CD4-positive, alpha-beta memory T cell (primary cell): ENCODE data around the gene LPCAT1. TPM values are rescaled to one million over a fixed set of nuclear protein-coding genes. Genes with fewer than 3 reads are reported as not detected.
A peak's percentile ranks its signal among the peaks of the same experiment; 100 is the strongest.

Experiments used
- CTCF ChIA-PET: fragments of 350-600 bp; sonication (Branson Sonifier 250); formaldehyde crosslinking; loops from one replicate; lab custom pipeline; 2021; ENCODE audit warnings: inconsistent platforms; ENCODE audit not compliant: partially characterized antibody; lab: Charles Lee
- POLR2A ChIA-PET: fragments of 350-600 bp; sonication (Branson Sonifier 250); formaldehyde crosslinking; loops from one replicate; lab custom pipeline; 2021; ENCODE audit not compliant: partially characterized antibody; lab: Charles Lee
- DNase-seq, 5 donors: peaks; one replicate each; pipeline versions ENCODE4 v3.0.0 to v3.0.0-alpha.2; 2020 to 2022; ENCODE audit warnings: mixed read lengths in 1 of 5
- H3K27ac ChIP-seq: one replicate; pipeline ENCODE4 v1.7.0; 2013; ENCODE audit warnings: low read depth, low read length
- H3K27me3 ChIP-seq: 2 replicates; pipeline ENCODE4 v1.7.0; 2013; ENCODE audit warnings: mild to moderate bottlenecking, low read length, moderate library complexity; ENCODE audit not compliant: insufficient read depth
- H3K36me3 ChIP-seq: 2 replicates; pipeline ENCODE4 v1.7.0; 2013; ENCODE audit warnings: mild to moderate bottlenecking, low read length, moderate library complexity; ENCODE audit not compliant: insufficient read depth
- H3K4me1 ChIP-seq: 2 replicates; pipeline ENCODE4 v1.7.0; 2013; ENCODE audit warnings: mild to moderate bottlenecking, low read length, moderate library complexity; ENCODE audit not compliant: insufficient read depth
- H3K4me3 ChIP-seq, 2 donors: one replicate each; pipeline ENCODE4 v1.7.0; 2013; ENCODE audit warnings: low read length in 2 of 2, mild to moderate bottlenecking in 1 of 2
- H3K9me3 ChIP-seq, 2 donors: one replicate each; pipeline ENCODE4 v1.7.0; 2013; ENCODE audit warnings: low read length in 2 of 2, control low read depth in 1 of 2; ENCODE audit not compliant: control insufficient read depth in 1 of 2
- H3K27ac Mint-ChIP-seq, 7 donors: one replicate each; pipeline ENCODE4 v1.8.0; 2020 to 2021; ENCODE audit warnings: mixed read lengths in 7 of 7, mild to moderate bottlenecking in 6 of 7, inconsistent platforms in 3 of 7, moderate library complexity in 3 of 7
- H3K27me3 Mint-ChIP-seq, 2 donors: one replicate each; pipeline ENCODE4 v1.8.0; 2020 to 2021; ENCODE audit warnings: mixed read lengths in 2 of 2
- H3K36me3 Mint-ChIP-seq, 2 donors: one replicate each; pipeline ENCODE4 v1.8.0; 2020 to 2021; ENCODE audit warnings: mixed read lengths in 2 of 2, inconsistent platforms in 1 of 2, mild to moderate bottlenecking in 1 of 2
- H3K4me1 Mint-ChIP-seq, 4 donors: one replicate each; pipeline ENCODE4 v1.8.0; 2020 to 2021; ENCODE audit warnings: mixed read lengths in 4 of 4, mild to moderate bottlenecking in 1 of 4
- H3K4me3 Mint-ChIP-seq, 8 donors: one replicate each; pipeline ENCODE4 v1.8.0; 2020 to 2021; ENCODE audit warnings: mixed read lengths in 8 of 8, mild to moderate bottlenecking in 7 of 8, moderate library complexity in 6 of 8, inconsistent platforms in 3 of 8
- H3K9me3 Mint-ChIP-seq, 8 donors: one replicate each; pipeline ENCODE4 v1.8.0; 2020 to 2021; ENCODE audit warnings: mixed read lengths in 8 of 8, mild to moderate bottlenecking in 5 of 8, inconsistent platforms in 3 of 8, moderate library complexity in 1 of 8
- intact Hi-C: fragments of 100-400 bp; cut with micrococcal nuclease; formaldehyde crosslinking; loops from one replicate; pipeline ENCODE4 v1.15.1; 2023
- polyA plus RNA-seq, 2 donors: library from polyadenylated mRNA; unstranded; fragments of 300-500 nt; fragmentation: Illumina TruSeq; gene quantifications; one replicate each; pipeline ENCODE4 v1.2.3, GENCODE V29; 2021
- total RNA-seq, 2 experiments: library from RNA; stranded (reverse); gene quantifications; one replicate each; pipeline ENCODE4 v1.2.3, GENCODE V29; 2021

Gene LPCAT1
- total and polyA plus RNA-seq, 4 experiments from 2014 or later: 9.0 to 63.6 (median 47.5) TPM

- DNase-seq: no peak
- Histone ChIP-seq H3K36me3 (no peaks in the 10 kb centered on the region), H3K27me3 (no peaks in the 10 kb centered on the region), H3K9me3 (no peaks in the 10 kb centered on the region), H3K27ac (peak overlapping the region; percentile 70), H3K4me1 (peaks cover 32% of the 10 kb centered on the region), H3K4me3 (peak overlapping the region; percentile 47 to 54)
- Mint-ChIP-seq H3K4me3 (peak overlapping the region; percentile 22 to 76 (median 68)), H3K27ac (peak overlapping the region in 2 of 7 donors; percentile 13 to 75), H3K4me1 (peaks cover 10 to 28% (median 19%) of the 10 kb centered on the region in 4 donors), H3K36me3 (peaks cover 3 to 9% of the 10 kb centered on the region in 2 donors), H3K27me3 (no peaks in the 10 kb centered on the region), H3K9me3 (no peaks in the 10 kb centered on the region)
- POLR2A ChIA-PET: interaction anchor here (1.1 to 4.1 kb wide), 6 partner anchors 8 to 179 kb away, joined by 4 to 36 read pairs (median 4); no protein-coding TSS in a partner anchor
- intact Hi-C loops: loop anchor here (1.0 kb wide), 2 partner anchors 138 to 277 kb away; partner anchors contain the start of gene NDUFS6
- CTCF ChIA-PET: no interaction called here
Observed at GRCh38 chr5:1524481-1524798, 680 bp upstream of the LPCAT1 start.

- Mint-ChIP-seq H3K9me3 (no peaks in the 10 kb centered on the region), H3K27ac (no peak overlapping the region), H3K27me3 (no peaks in the 10 kb centered on the region), H3K4me1 (peaks cover 14 to 38% (median 25%) of the 10 kb centered on the region in 4 donors), H3K4me3 (peak overlapping the region in 5 of 8 donors; percentile 32 to 74 (median 70)), H3K36me3 (peaks cover 3 to 20% of the 10 kb centered on the region in 2 donors)
- intact Hi-C loops: loop anchor here (1.0 kb wide), 1 partner anchor 13 kb away; no protein-coding TSS in a partner anchor
- Histone ChIP-seq H3K36me3 (no peaks in the 10 kb centered on the region), H3K4me3 (peak overlapping the region in 1 of 2 donors; percentile 59), H3K27me3 (no peaks in the 10 kb centered on the region), H3K9me3 (no peaks in the 10 kb centered on the region), H3K4me1 (peaks cover 34% of the 10 kb centered on the region), H3K27ac (peak overlapping the region; percentile 30)
- CTCF ChIA-PET: no interaction called here
- no peak for DNase-seq
- POLR2A ChIA-PET: interaction anchor here (0.7 to 4.1 kb wide), 7 partner anchors 11 to 178 kb away, joined by 3 to 36 read pairs (median 4); no protein-coding TSS in a partner anchor
Observed at GRCh38 chr5:1523480-1523792, 324 bp downstream of the LPCAT1 start.

GRCh38 chr5:1522601-1523479 lies 920 bp downstream of the LPCAT1 start:
- H3K27me3 ChIP-seq: no peaks in the 10 kb centered on the region
- POLR2A ChIA-PET: interaction anchor here (0.7 to 4.1 kb wide), 6 partner anchors 10 to 137 kb away, joined by 3 to 36 read pairs (median 4); no protein-coding TSS in a partner anchor
- intact Hi-C loops: loop anchor here (1.0 kb wide), 1 partner anchor 13 kb away; no protein-coding TSS in a partner anchor
- H3K4me1 Mint-ChIP-seq: peaks cover 14 to 39% (median 26%) of the 10 kb centered on the region in 4 donors
- peak overlapping the region; percentile 30 for H3K27ac ChIP-seq
- peak overlapping the region in 1 of 2 donors; percentile 59 for H3K4me3 ChIP-seq
- peaks cover 40% of the 10 kb centered on the region for H3K4me1 ChIP-seq
- H3K27me3 Mint-ChIP-seq: no peaks in the 10 kb centered on the region
- H3K9me3 ChIP-seq: no peaks in the 10 kb centered on the region
- H3K9me3 Mint-ChIP-seq: no peaks in the 10 kb centered on the region
- CTCF ChIA-PET: interaction anchor here (0.8 kb wide), 1 partner anchor 122 kb away, joined by 3 read pairs; no protein-coding TSS in a partner anchor
- peak overlapping the region; percentile 80 to 92 (median 88) for H3K4me3 Mint-ChIP-seq
- peaks cover 3 to 20% of the 10 kb centered on the region in 2 donors for H3K36me3 Mint-ChIP-seq
- H3K36me3 ChIP-seq: no peaks in the 10 kb centered on the region
- DNase-seq: no peak
- peak overlapping the region in 6 of 7 donors; percentile 48 to 90 (median 68) for H3K27ac Mint-ChIP-seq

GRCh38 chr5:1521671-1522600 lies 1.8 kb downstream of the LPCAT1 start:
- intact Hi-C loops: no loop called here
- CTCF ChIA-PET: interaction anchor here (0.8 kb wide), 1 partner anchor 123 kb away, joined by 3 read pairs; no protein-coding TSS in a partner anchor
- Histone ChIP-seq H3K4me1 (peaks cover 49% of the 10 kb centered on the region), H3K36me3 (no peaks in the 10 kb centered on the region), H3K27ac (peak overlapping the region; percentile 9), H3K4me3 (peak overlapping the region in 1 of 2 donors; percentile 59), H3K27me3 (no peaks in the 10 kb centered on the region), H3K9me3 (no peaks in the 10 kb centered on the region)
- peak overlapping the region in 6 of 7 donors; percentile 4 to 90 (median 76) for H3K27ac Mint-ChIP-seq
- H3K36me3 Mint-ChIP-seq: peaks cover 3 to 23% of the 10 kb centered on the region in 2 donors
- H3K4me3 Mint-ChIP-seq: peak overlapping the region; percentile 80 to 92 (median 88)
- no peak for DNase-seq
- POLR2A ChIA-PET: interaction anchor here (1.2 to 4.1 kb wide), 3 partner anchors 10 to 136 kb away, joined by 3 to 36 read pairs (median 24); no protein-coding TSS in a partner anchor
- H3K4me1 Mint-ChIP-seq: peaks cover 15 to 42% (median 28%) of the 10 kb centered on the region in 4 donors
- H3K9me3 Mint-ChIP-seq: no peaks in the 10 kb centered on the region
- H3K27me3 Mint-ChIP-seq: no peaks in the 10 kb centered on the region

- H3K27ac ChIP-seq: no peak overlapping the region
- H3K36me3 ChIP-seq: no peaks in the 10 kb centered on the region
- no peak overlapping the region for H3K4me3 ChIP-seq
- H3K9me3 ChIP-seq: no peaks in the 10 kb centered on the region
- POLR2A ChIA-PET: interaction anchor here (1.2 to 4.1 kb wide), 3 partner anchors 9 to 135 kb away, joined by 3 to 36 read pairs (median 24); no protein-coding TSS in a partner anchor
- DNase-seq: no peak
- Mint-ChIP-seq H3K36me3 (peaks cover 3 to 32% of the 10 kb centered on the region in 2 donors), H3K4me1 (peaks cover 15 to 52% (median 34%) of the 10 kb centered on the region in 4 donors), H3K9me3 (no peaks in the 10 kb centered on the region), H3K27me3 (no peaks in the 10 kb centered on the region), H3K4me3 (peak overlapping the region; percentile 29 to 92 (median 56)), H3K27ac (peak overlapping the region in 5 of 7 donors; percentile 4 to 87 (median 46))
- H3K27me3 ChIP-seq: no peaks in the 10 kb centered on the region
- CTCF ChIA-PET: no interaction called here
- intact Hi-C loops: no loop called here
- H3K4me1 ChIP-seq: peaks cover 58% of the 10 kb centered on the region
Observed at GRCh38 chr5:1520791-1521453, 2.8 kb downstream of the LPCAT1 start.

GRCh38 chr5:1519631-1520210 lies 4.0 kb downstream of the LPCAT1 start:
- H3K4me1 ChIP-seq: peaks cover 61% of the 10 kb centered on the region
- peak overlapping the region in 2 of 8 donors; percentile 17 to 82 for H3K4me3 Mint-ChIP-seq

More at GRCh38 chr5:1519631-1520210, 4.0 kb downstream of the LPCAT1 start:
- Histone ChIP-seq H3K27me3 (no peaks in the 10 kb centered on the region), H3K27ac (peak overlapping the region; percentile 24), H3K4me3 (no peak overlapping the region), H3K36me3 (no peaks in the 10 kb centered on the region), H3K9me3 (no peaks in the 10 kb centered on the region)
- Mint-ChIP-seq H3K27ac (peak overlapping the region in 3 of 7 donors; percentile 36 to 79 (median 68)), H3K4me1 (peaks cover 15 to 57% (median 35%) of the 10 kb centered on the region in 4 donors), H3K36me3 (peaks cover 3 to 33% of the 10 kb centered on the region in 2 donors), H3K9me3 (no peaks in the 10 kb centered on the region), H3K27me3 (no peaks in the 10 kb centered on the region)
- intact Hi-C loops: loop anchor here (5.0 kb wide), 1 partner anchor 273 kb away; no protein-coding TSS in a partner anchor
- POLR2A ChIA-PET: interaction anchor here (0.7 kb wide), 1 partner anchor 17 kb away, joined by 3 read pairs; no protein-coding TSS in a partner anchor
- no peak for DNase-seq
- CTCF ChIA-PET: no interaction called here
